Mammary epithelial cell (primary cell): ENCODE data around the gene ASB3.

Experiments used
- EZH2 ChIP-seq: IDR thresholded peaks from 2 replicates; pipeline ENCODE4 v1.6.1; 2012; ENCODE audit warnings: low read length, inconsistent platforms, borderline replicate concordance
- TF ChIP-seq, protein P1 (sequence below), 2 donors: IDR thresholded peaks in 1 of 2; conservative IDR thresholded peaks in 1 of 2; 2 replicates each; pipeline ENCODE4 v1.5.1; 2011 to 2012; ENCODE audit warnings: inconsistent platforms in 2 of 2, low read length in 2 of 2, mild to moderate bottlenecking in 2 of 2, control low read depth in 1 of 2, low read depth in 1 of 2; ENCODE audit not compliant: insufficient read depth in 1 of 2; ENCODE audit errors: extremely low read depth in 1 of 2

DNA sequence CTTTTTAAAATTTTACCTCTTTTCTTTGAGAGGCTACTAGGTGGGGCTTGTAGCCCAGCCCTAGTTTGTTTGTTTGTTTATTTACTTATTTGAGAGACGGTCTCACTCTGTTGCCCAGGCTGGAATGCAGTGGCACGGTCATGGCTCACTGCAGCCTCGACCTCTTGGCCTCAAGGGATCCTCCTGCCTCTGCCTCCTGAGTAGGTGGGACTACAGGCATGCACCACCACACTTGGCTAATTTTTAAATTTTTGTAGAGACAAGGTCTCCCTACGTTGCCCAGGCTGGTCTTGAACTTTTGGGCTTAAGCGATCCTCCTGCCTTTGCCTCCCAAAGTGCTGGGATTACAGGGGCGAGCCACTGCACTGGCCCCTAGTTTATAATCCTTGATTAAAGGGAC, 35.1 kb upstream of the ASB3 start:
- TF ChIP-seq, protein P1, sequence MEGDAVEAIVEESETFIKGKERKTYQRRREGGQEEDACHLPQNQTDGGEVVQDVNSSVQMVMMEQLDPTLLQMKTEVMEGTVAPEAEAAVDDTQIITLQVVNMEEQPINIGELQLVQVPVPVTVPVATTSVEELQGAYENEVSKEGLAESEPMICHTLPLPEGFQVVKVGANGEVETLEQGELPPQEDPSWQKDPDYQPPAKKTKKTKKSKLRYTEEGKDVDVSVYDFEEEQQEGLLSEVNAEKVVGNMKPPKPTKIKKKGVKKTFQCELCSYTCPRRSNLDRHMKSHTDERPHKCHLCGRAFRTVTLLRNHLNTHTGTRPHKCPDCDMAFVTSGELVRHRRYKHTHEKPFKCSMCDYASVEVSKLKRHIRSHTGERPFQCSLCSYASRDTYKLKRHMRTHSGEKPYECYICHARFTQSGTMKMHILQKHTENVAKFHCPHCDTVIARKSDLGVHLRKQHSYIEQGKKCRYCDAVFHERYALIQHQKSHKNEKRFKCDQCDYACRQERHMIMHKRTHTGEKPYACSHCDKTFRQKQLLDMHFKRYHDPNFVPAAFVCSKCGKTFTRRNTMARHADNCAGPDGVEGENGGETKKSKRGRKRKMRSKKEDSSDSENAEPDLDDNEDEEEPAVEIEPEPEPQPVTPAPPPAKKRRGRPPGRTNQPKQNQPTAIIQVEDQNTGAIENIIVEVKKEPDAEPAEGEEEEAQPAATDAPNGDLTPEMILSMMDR (conservative IDR thresholded peaks at IDR 0.05 in 1 of 2, IDR thresholded peaks at IDR 0.05 in 1 of 2; ENCODE audit: extremely low read depth in 1 of 2, insufficient read depth in 1 of 2, low read depth in 1 of 2, low read length in 2 of 2): no peak
- TF ChIP-seq EZH2: no peak
